ENCODE results near the gene MAP2. TPM values are rescaled to one million over a fixed set of nuclear protein-coding genes. Genes with fewer than 3 reads are reported as not detected.

Gene MAP2
- total and polyA plus RNA-seq, 7 experiments from 2014 or later, result 0.38 to 0.89 (median 0.47) TPM; not detected in 3

DNA sequence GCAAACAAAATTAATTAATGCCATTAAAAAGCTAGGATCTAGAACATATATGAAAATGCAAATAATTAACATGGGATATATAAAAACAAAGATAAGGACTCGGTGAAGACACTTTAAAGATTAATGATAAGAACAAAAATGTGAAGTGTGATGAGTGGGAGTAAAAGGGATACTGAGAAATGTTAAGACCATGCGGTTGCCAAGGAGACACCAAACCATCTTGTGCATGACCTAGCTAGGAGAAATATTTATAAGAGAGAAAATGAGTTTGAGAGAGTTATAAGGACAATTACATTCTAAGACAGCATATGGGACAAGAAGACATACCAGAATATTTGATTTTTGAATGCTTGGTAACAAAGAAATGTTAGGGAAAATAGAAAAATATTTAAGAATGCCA is 25.4 kb upstream of the MAP2 start:
- no peaks in the 10 kb centered on the region for H3K27me3 ChIP-seq (ENCODE audit: control insufficient read depth in 2 of 2, insufficient read depth in 2 of 2, low read length in 2 of 2)
- H3K4me3 ChIP-seq (ENCODE audit: low read length), result no peak overlapping the region
- ATAC-seq (no peak), DNase-seq (no peak)
- no peaks in the 10 kb centered on the region for H3K36me3 ChIP-seq (ENCODE audit: control insufficient read depth in 2 of 3, insufficient read depth in 3 of 3, low read length in 3 of 3)
- H3K9me3 ChIP-seq (ENCODE audit: control insufficient read depth in 2 of 3, low read length in 3 of 3), result no peaks in the 10 kb centered on the region
- peaks cover 0 to 5% (median 0%) of the 10 kb centered on the region in 11 donors for H3K9me3 Mint-ChIP-seq
- ChIA-PET CTCF (no interaction called here), POLR2A (no interaction called here)
- H3K27me3 Mint-ChIP-seq, result peaks cover 0 to 5% (median 0%) of the 10 kb centered on the region in 5 donors
- no peaks in the 10 kb centered on the region for H3K4me1 Mint-ChIP-seq
- H3K27ac ChIP-seq (ENCODE audit: low read depth, low read length), result no peak overlapping the region
- no peak overlapping the region for H3K4me3 Mint-ChIP-seq
- H3K27ac Mint-ChIP-seq, result no peak overlapping the region
- H3K36me3 Mint-ChIP-seq, result no peaks in the 10 kb centered on the region
- H3K4me1 ChIP-seq (ENCODE audit: control insufficient read depth in 2 of 2, insufficient read depth in 2 of 2, low read length in 2 of 2), result no peaks in the 10 kb centered on the region
- intact Hi-C loops (cut with micrococcal nuclease), result no loop called here

GRCh38 chr2:209401788-209402187 is 22.1 kb upstream of the MAP2 start:
- H3K27me3 ChIP-seq (ENCODE audit: control insufficient read depth in 2 of 2, insufficient read depth in 2 of 2, low read length in 2 of 2), result no peaks in the 10 kb centered on the region
- no peak overlapping the region for H3K4me3 ChIP-seq (ENCODE audit: low read length)
- no peaks in the 10 kb centered on the region for H3K27me3 Mint-ChIP-seq
- no peak overlapping the region for H3K27ac Mint-ChIP-seq
- H3K4me1 ChIP-seq (ENCODE audit: control insufficient read depth in 2 of 2, insufficient read depth in 2 of 2, low read length in 2 of 2), result no peaks in the 10 kb centered on the region
- POLR2A ChIA-PET, result no interaction called here
- no peaks in the 10 kb centered on the region for H3K36me3 ChIP-seq (ENCODE audit: control insufficient read depth in 2 of 3, insufficient read depth in 3 of 3, low read length in 3 of 3)
- no peak overlapping the region for H3K27ac ChIP-seq (ENCODE audit: low read depth, low read length)
- H3K9me3 ChIP-seq (ENCODE audit: control insufficient read depth in 2 of 3, low read length in 3 of 3), result no peaks in the 10 kb centered on the region
- H3K36me3 Mint-ChIP-seq, result no peaks in the 10 kb centered on the region
- intact Hi-C loops (cut with micrococcal nuclease), result no loop called here
- ATAC-seq, result no peak
- DNase-seq, result no peak
- no peak overlapping the region for H3K4me3 Mint-ChIP-seq
- H3K9me3 Mint-ChIP-seq, result peaks cover 0 to 1% (median 0%) of the 10 kb centered on the region in 11 donors
- H3K4me1 Mint-ChIP-seq, result no peaks in the 10 kb centered on the region
- CTCF ChIA-PET, result no interaction called here

DNA sequence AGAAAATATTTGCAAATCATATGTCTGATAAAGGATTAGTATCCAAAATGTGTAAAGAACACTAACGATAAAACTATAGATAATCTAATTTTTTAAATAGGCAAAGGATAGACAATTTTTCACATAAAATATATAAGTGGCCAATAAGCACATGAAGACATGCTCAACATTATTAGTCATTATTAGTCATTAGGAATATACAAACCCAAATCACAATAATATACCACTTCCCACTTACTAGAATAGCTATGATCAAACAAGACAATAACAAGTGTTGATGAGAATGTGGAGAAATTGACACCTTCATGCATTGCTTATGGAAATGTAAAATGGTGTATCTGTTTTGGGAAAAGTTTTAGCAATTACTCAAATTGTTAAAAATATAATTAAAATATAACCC is 12.6 kb upstream of the MAP2 start:
- DNase-seq (no peak), ATAC-seq (no peak)
- Histone ChIP-seq H3K36me3 (ENCODE audit: control insufficient read depth in 2 of 3, insufficient read depth in 3 of 3, low read length in 3 of 3) (no peaks in the 10 kb centered on the region), H3K4me1 (ENCODE audit: control insufficient read depth in 2 of 2, insufficient read depth in 2 of 2, low read length in 2 of 2) (no peaks in the 10 kb centered on the region), H3K9me3 (ENCODE audit: control insufficient read depth in 2 of 3, low read length in 3 of 3) (no peaks in the 10 kb centered on the region), H3K27ac (ENCODE audit: low read depth, low read length) (no peak overlapping the region), H3K27me3 (ENCODE audit: control insufficient read depth in 2 of 2, insufficient read depth in 2 of 2, low read length in 2 of 2) (no peaks in the 10 kb centered on the region), H3K4me3 (ENCODE audit: low read length) (no peak overlapping the region)
- Mint-ChIP-seq H3K9me3 (peaks cover 0 to 10% (median 3%) of the 10 kb centered on the region in 11 donors), H3K36me3 (no peaks in the 10 kb centered on the region), H3K4me3 (no peak overlapping the region), H3K27ac (no peak overlapping the region), H3K4me1 (no peaks in the 10 kb centered on the region), H3K27me3 (peaks cover 0 to 4% (median 0%) of the 10 kb centered on the region in 5 donors)
- ChIA-PET CTCF (no interaction called here), POLR2A (no interaction called here)
- intact Hi-C loops (cut with micrococcal nuclease), result no loop called here

DNA sequence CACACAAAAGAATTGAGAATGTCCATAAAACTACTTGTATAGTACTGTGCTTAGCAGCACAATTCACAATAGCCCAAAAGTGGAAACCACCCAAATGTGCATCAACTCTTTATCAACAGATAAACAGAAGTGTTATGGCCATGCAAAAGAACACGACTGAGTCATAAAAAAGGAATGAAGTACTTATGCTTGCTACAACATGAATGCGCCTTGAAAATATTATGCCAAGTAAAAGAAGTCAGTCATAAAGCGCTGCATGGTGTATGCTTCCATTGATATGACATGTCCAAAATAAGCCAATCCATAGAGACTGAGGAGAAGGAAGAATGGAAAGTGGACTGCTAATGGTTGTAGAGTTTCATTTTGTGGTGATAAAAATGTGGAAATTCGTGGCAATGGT is 12.1 kb upstream of the MAP2 start:
- ChIA-PET POLR2A (no interaction called here), CTCF (no interaction called here)
- no peak for ATAC-seq
- Mint-ChIP-seq H3K9me3 (peaks cover 0 to 10% (median 3%) of the 10 kb centered on the region in 11 donors), H3K4me1 (no peaks in the 10 kb centered on the region), H3K27me3 (peaks cover 0 to 4% (median 0%) of the 10 kb centered on the region in 5 donors), H3K36me3 (no peaks in the 10 kb centered on the region), H3K4me3 (no peak overlapping the region), H3K27ac (no peak overlapping the region)
- intact Hi-C loops (cut with micrococcal nuclease), result no loop called here
- no peak overlapping the region for H3K27ac ChIP-seq (ENCODE audit: low read depth, low read length)
- no peaks in the 10 kb centered on the region for H3K9me3 ChIP-seq (ENCODE audit: control insufficient read depth in 2 of 3, low read length in 3 of 3)
- no peaks in the 10 kb centered on the region for H3K4me1 ChIP-seq (ENCODE audit: control insufficient read depth in 2 of 2, insufficient read depth in 2 of 2, low read length in 2 of 2)
- H3K36me3 ChIP-seq (ENCODE audit: control insufficient read depth in 2 of 3, insufficient read depth in 3 of 3, low read length in 3 of 3), result no peaks in the 10 kb centered on the region
- H3K4me3 ChIP-seq (ENCODE audit: low read length), result no peak overlapping the region
- no peaks in the 10 kb centered on the region for H3K27me3 ChIP-seq (ENCODE audit: control insufficient read depth in 2 of 2, insufficient read depth in 2 of 2, low read length in 2 of 2)
- no peak for DNase-seq

GRCh38 chr2:209413311-209414014 is 10.4 kb upstream of the MAP2 start:
- Histone ChIP-seq H3K36me3 (ENCODE audit: control insufficient read depth in 2 of 3, insufficient read depth in 3 of 3, low read length in 3 of 3) (no peaks in the 10 kb centered on the region), H3K27ac (ENCODE audit: low read depth, low read length) (no peak overlapping the region), H3K27me3 (ENCODE audit: control insufficient read depth in 2 of 2, insufficient read depth in 2 of 2, low read length in 2 of 2) (no peaks in the 10 kb centered on the region), H3K4me1 (ENCODE audit: control insufficient read depth in 2 of 2, insufficient read depth in 2 of 2, low read length in 2 of 2) (no peaks in the 10 kb centered on the region), H3K9me3 (ENCODE audit: control insufficient read depth in 2 of 3, low read length in 3 of 3) (no peaks in the 10 kb centered on the region), H3K4me3 (ENCODE audit: low read length) (no peak overlapping the region)
- Mint-ChIP-seq H3K4me3 (no peak overlapping the region), H3K27ac (no peak overlapping the region), H3K9me3 (peaks cover 0 to 10% (median 3%) of the 10 kb centered on the region in 11 donors), H3K27me3 (peaks cover 0 to 4% (median 0%) of the 10 kb centered on the region in 5 donors), H3K4me1 (no peaks in the 10 kb centered on the region), H3K36me3 (no peaks in the 10 kb centered on the region)
- ATAC-seq (no peak), DNase-seq (no peak)
- CTCF ChIA-PET, result no interaction called here
- intact Hi-C loops (cut with micrococcal nuclease), result no loop called here
- POLR2A ChIA-PET, result no interaction called here

DNA sequence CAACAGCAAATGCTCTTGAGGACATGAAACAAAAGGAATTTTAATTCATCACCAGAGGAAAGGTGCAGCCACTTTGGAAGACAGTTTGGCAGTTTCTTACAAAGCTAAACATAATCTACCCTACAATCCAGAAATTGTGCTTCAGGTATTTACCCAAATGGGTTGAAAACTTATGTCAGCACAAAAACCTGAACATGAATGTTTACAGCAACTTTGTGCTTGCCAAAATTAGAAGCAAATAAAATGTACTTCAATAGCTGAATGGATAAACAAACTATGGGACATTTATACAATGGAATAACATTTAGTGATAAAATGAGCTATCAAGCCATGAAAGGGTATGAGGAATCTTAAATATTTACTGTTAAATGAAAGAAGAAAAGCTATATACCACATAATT is 6.9 kb upstream of the MAP2 start:
- Histone ChIP-seq H3K27ac (ENCODE audit: low read depth, low read length) (no peak overlapping the region), H3K4me3 (ENCODE audit: low read length) (no peak overlapping the region), H3K27me3 (ENCODE audit: control insufficient read depth in 2 of 2, insufficient read depth in 2 of 2, low read length in 2 of 2) (no peaks in the 10 kb centered on the region), H3K36me3 (ENCODE audit: control insufficient read depth in 2 of 3, insufficient read depth in 3 of 3, low read length in 3 of 3) (no peaks in the 10 kb centered on the region), H3K4me1 (ENCODE audit: control insufficient read depth in 2 of 2, insufficient read depth in 2 of 2, low read length in 2 of 2) (no peaks in the 10 kb centered on the region), H3K9me3 (ENCODE audit: control insufficient read depth in 2 of 3, low read length in 3 of 3) (no peaks in the 10 kb centered on the region)
- Mint-ChIP-seq H3K4me3 (no peak overlapping the region), H3K4me1 (no peaks in the 10 kb centered on the region), H3K27me3 (peaks cover 0 to 25% (median 3%) of the 10 kb centered on the region in 5 donors), H3K36me3 (no peaks in the 10 kb centered on the region), H3K27ac (no peak overlapping the region), H3K9me3 (peaks cover 0 to 10% (median 4%) of the 10 kb centered on the region in 11 donors)
- DNase-seq (no peak), ATAC-seq (no peak)
- CTCF ChIA-PET, result no interaction called here
- intact Hi-C loops (cut with micrococcal nuclease), result no loop called here
- POLR2A ChIA-PET, result no interaction called here

- H3K9me3 ChIP-seq (ENCODE audit: control insufficient read depth in 2 of 3, low read length in 3 of 3), result no peaks in the 10 kb centered on the region
- DNase-seq, result no peak
- peaks cover 32 to 59% (median 39%) of the 10 kb centered on the region in 5 donors for H3K27me3 Mint-ChIP-seq
- peaks cover 9 to 24% (median 19%) of the 10 kb centered on the region in 7 donors for H3K4me1 Mint-ChIP-seq
- H3K4me1 ChIP-seq (ENCODE audit: control insufficient read depth in 2 of 2, insufficient read depth in 2 of 2, low read length in 2 of 2), result no peaks in the 10 kb centered on the region
- H3K36me3 ChIP-seq (ENCODE audit: control insufficient read depth in 2 of 3, insufficient read depth in 3 of 3, low read length in 3 of 3), result no peaks in the 10 kb centered on the region
- POLR2A ChIA-PET, result no interaction called here
- no peak overlapping the region for H3K27ac Mint-ChIP-seq
- H3K27me3 ChIP-seq (ENCODE audit: control insufficient read depth in 2 of 2, insufficient read depth in 2 of 2, low read length in 2 of 2), result no peaks in the 10 kb centered on the region
- peaks cover 0 to 3% (median 0%) of the 10 kb centered on the region in 5 donors for H3K36me3 Mint-ChIP-seq
- no peak overlapping the region for H3K4me3 ChIP-seq (ENCODE audit: low read length)
- peaks cover 0 to 6% (median 0%) of the 10 kb centered on the region in 11 donors for H3K9me3 Mint-ChIP-seq
- H3K4me3 Mint-ChIP-seq, result no peak overlapping the region
- CTCF ChIA-PET, result no interaction called here
- no peak overlapping the region for H3K27ac ChIP-seq (ENCODE audit: low read depth, low read length)
- ATAC-seq, result no peak
- intact Hi-C loops (cut with micrococcal nuclease), result loop anchor here (2.0 to 10.0 kb wide), 3 partner anchors 133 to 1027 kb away; partner anchors contain the start of gene KANSL1L (in 2 of the 2)
Observed at GRCh38 chr2:209422191-209422754, 1.6 kb upstream of the MAP2 start.
